ENCODE measurements around the gene ANXA3.
"Not testable (repeated sequence)": the region's sequence is repeated elsewhere in the genome, so short reads cannot be mapped to it uniquely, and the experiment has no call there.

ANXA3 gene

GRCh38 chr4:78543424-78544125, 8.0 kb upstream of the ANXA3 start:
- no peak for DNase-seq (ENCODE audit: low spot score)

- DNase-seq (ENCODE audit: low spot score): no peak
Observed at GRCh38 chr4:78544678-78545077, 6.9 kb upstream of the ANXA3 start.

DNA sequence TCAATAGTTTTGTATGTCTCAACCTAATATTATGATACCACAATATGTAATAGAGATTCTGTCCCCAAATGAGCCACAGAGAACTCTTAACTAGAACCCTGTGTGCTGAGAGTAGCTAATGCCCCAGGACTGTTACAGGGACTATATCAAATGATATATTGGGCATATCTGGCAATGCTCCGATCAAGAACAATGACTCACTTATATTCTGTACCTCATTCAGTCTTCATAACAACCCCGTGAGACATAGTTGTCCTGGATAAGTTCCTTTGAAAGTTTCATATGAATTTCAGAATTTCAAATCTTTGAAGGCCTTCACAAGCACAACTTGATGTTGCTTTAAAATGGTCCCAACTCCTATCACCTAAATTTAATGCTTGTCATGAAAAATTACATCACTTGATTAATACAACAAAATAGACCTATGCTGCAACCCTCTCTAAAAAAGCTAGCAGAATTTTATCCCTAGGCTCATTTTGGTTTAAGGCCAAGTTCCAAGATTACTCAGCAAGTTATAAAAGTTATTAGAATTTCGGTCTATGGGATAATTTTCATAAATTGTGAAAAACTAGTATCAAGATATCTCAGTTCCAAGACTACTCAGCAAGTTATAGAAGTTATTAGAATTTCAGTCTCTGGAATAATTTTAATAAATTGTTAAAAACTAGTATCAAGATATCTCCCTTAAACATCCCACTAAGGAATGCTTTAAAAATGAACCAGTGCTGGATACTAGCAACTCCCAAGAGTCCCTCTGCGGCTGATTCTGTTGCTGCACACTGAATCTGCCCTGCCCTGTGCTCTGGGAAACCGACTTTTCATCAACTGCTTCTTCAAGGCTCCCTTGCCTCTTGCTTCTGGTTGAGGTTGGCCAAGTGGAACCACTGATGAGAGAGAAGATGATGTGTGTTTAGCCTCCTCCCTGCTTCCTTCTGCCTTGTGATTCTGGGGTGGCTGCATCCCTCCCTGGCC, 6.0 kb upstream of the ANXA3 start:
- no peak for DNase-seq (ENCODE audit: low spot score)

DNA sequence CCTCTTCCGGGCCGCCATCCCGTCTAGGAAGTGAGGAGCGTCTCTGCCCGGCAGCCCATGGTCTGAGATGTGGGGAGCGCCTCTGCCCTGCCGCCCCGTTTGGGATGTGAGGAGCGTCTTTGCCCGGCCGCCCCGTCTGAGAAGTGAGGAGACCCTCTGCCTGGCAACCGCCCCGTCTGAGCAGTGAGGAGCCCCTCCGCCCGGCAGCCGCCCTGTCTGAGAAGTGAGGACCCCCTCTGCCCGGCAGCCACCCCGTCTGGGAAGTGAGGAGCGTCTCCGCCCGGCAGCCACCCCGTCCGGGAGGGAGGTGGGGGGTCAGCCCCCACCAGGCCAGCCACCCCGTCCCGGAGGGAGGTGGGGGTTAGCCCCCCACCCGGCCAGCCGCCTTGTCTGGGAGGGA, 3.7 kb upstream of the ANXA3 start:
- DNase-seq (ENCODE audit: low spot score): not testable (repeated sequence)

GRCh38 chr4:78548889-78549288, 2.7 kb upstream of the ANXA3 start:
- DNase-seq (ENCODE audit: low spot score): not testable (repeated sequence)

GRCh38 chr4:78552389-78553042, 946 bp downstream of the ANXA3 start:
- DNase-seq (ENCODE audit: low spot score): no peak

- no peak for DNase-seq (ENCODE audit: low spot score)
Observed at GRCh38 chr4:78553043-78553396, 1.4 kb downstream of the ANXA3 start.

DNA sequence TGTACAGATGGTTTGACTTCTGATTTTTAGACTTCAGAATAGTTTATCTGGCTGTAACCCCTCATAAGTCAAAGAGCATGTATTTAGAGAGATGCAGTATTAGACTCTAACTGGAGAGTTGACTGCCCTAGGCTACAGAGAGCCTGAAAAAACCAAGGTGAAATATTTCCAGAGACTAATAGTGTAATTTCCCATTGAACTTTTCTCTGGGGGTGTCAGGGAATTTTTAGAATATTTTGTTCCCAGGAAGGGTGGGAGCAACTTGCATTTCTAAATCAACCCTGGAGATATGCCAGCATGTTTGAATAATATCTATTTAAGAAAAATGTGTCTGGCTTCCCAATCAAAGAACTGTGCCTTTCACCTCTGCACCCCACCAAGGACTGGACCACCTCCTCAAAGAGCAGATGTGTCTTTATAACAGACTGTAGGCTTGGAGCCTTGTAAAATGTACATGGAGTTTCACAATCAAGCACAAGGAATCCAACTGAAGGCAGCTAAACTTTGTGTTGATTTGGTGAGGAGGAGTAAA, 2.0 kb downstream of the ANXA3 start:
- no peak for DNase-seq (ENCODE audit: low spot score)

GRCh38 chr4:78556665-78557064, 5.1 kb downstream of the ANXA3 start:
- no peak for DNase-seq (ENCODE audit: low spot score)

DNA sequence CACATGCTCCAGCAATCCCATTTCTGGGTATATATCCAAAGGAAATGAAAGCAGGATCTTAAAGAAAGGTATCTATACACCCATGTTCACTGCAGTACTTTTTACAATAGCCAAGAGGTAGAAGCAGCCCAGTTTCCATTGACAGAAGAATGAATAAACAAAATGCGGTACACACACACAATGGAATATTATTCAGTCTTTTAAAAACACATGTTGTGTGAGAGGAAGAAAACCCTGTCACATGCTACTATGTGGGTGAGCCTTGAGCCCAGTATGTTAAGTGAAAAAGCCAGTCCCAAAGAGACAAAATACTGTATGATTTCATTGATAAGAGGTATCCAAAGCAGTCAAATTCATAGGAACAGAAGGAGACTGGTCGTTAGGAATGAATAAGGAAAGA, 6.3 kb downstream of the ANXA3 start:
- DNase-seq (ENCODE audit: low spot score): no peak

DNA sequence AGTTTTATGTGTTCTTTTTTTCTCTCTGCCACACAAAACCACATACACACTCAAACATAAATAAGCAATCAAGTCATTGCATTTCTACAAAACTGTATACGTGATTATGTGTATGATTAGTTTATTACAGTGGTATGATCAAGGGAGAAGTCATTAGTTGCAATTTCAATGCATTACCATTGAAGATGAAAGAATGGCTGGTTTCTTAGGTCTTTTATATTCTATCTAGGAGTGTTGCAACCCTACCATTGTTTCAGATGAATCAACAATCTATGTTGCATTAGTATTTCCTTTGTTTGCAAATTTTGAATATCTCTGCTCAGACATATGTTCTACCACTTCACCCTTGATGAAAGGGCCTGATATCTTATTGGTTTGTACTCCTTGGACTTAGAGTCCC, 6.8 kb downstream of the ANXA3 start:
- DNase-seq (ENCODE audit: low spot score): no peak

- no peak for DNase-seq (ENCODE audit: low spot score)
Observed at GRCh38 chr4:78560296-78560963, 8.9 kb downstream of the ANXA3 start.

DNA sequence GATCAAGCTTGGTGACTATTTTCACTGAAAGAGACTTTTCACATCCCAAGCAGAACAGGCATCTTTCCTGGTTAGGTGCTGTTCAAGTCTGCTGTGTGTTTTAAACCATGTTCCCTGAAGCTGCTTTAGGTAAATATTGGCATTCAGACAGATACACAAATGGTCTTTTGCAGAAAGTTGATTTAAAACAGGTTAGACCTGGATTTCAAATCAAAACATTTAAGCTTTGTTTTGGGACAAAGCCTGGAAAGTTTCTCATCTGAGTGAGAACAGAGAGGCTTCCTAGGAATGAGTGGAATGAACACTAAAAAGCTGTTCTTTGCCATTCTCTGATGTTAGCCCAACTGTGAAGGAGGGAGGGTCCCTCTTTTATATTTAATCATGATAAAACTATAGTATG, 10.1 kb downstream of the ANXA3 start:
- DNase-seq (ENCODE audit: low spot score): no peak

DNA sequence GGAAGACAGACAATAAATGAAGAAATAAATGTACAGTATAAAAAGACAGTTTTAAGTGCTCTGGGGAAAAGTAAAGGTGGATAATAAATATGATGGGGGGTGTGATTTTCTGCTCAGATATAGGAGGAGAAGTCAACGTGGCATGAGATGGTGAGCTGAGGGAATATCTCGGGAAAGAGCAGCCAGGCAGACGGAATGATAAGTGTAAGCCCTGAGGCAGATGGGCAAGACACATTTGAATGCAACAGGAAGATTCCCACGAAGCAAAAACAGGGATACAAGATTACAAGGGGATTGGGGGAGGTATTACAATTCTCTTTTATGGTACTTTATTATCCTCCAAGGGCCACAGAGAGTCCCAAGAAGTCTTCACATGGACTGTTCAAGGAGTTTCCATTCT, 11.1 kb downstream of the ANXA3 start:
- no peak for DNase-seq (ENCODE audit: low spot score)

DNA sequence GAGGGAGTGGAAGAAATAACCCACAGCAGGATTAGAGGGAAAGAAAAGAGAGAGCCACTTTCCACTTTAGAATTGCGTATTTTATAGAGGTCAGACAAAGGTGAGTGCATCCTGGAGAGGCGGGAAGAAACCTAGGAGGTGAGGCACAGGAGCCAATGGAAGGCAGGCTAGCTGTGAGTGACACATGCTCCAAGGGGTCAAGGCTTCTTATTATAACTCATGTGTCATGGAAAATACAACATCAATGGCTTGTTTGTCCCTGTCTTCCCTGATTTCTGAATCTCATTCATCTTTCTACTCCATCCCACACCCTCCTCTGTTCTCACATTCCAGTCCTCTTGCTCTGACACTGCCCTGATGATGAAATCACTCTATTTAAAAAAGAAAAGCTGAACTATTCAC, 14.4 kb downstream of the ANXA3 start:
- no peak for DNase-seq (ENCODE audit: low spot score)

DNA sequence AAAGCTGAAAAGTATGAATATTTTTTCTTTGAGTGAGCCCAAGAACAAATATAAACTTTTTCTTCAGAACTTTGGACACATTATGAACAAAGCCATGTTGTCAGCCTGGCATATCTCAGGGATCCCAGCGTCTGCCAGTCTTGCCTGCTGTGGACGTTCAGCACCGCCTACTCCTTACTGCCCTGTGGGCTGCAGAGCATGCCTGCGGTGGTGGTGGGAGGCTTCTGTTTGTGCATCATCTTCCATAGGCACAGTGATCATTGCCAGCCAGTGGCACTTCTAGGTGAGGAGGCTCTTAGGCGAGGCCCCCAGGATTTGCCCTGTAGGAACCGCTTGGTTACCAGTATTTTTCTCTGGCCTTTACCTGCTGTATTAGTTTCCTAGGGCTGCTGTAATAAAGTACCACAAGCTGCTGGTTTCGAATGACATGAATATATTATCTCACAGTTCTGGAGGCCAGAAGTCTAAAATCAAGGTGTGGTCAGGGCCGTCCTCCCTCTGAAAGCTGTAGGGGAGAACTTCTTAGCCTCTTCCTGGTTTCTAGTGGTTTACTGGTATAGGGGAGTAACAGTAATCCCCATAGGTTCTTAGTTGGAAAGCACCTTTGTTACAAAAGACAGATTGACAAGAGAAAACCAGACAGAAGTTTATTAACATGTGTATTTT, 15.4 kb downstream of the ANXA3 start:
- no peak for DNase-seq (ENCODE audit: low spot score)

DNA sequence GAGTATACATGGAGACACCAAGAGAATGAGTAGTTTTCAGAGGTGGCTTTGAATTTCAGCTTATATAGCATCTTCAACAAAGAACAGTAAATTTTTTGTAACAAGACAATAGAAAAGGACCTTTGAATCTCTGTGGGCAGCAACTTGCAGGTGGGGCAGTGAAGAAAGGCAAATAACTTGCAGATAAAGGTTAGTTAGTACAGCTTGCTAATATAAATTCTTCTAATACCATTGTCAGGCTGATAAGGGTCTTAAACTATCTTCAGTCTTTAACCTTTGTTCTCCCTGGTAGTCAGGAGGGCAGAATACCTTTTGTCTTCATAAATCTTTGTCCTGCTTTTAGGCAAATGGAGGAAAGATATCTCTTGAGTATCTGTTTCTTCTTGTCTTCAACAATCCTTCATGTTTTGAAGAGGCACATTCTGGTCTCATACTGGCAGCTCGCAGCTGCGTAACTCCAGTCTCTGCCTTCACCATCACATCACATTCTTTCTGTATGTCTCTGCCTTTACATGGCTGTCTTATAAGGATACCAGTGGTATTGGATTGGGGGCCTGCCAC, 16.0 kb downstream of the ANXA3 start:
- DNase-seq (ENCODE audit: low spot score): no peak

DNA sequence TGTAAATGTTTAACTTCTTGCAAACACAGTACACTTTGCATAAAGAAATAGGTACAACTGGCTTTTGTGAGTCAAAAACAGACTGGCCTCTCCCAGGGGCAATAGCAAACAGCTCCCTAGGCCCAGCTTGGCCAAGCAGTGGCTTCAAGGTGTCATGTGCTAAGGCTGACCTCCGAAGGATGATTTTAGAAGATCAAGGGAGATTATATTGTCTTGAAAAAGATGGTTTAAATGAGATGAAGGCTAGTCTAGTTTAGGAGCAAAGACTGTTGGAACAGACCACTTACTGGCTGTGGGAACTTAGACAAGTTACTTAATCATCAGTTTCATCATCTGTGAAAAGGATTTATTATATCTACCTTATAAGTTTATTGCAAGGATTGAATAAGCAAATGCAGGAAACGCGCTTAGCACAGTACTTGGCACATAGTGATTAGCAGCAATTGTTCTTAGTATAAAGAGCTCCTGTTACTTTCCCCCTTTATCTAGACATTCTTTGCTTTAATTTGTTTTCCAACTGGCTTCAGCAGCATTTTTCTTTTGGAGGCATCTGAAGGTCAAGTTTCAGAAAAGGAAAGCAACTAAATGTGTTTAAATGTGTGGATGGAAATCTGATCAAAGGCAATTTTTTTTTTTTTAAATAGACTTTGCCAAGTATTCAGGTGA, 17.2 kb downstream of the ANXA3 start:
- DNase-seq (ENCODE audit: low spot score): no peak

DNA sequence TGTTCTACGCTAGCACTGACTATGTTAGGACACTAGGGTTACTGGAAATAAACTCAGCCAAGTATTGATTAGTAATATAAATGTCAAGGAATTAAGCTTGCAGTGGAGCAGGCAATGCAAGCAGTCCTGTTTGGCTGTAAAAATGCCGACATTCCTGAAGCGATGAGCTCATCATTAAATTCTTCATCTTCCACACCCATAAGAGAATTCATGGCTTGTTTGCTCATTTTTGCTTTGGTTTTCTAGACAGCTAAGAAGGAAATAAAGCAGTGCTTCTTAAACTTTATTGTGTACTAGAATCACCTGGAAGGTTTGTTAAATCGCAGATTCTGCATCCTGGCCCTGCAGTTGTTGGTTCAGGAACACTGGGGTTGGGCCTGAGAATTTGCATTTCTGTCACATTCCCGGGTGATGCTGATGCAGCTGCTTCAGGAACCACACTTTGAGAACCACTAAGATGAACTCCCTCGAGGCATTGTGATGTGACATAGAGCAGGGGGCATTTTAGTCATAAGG, 17.8 kb downstream of the ANXA3 start:
- DNase-seq (ENCODE audit: low spot score): no peak

GRCh38 chr4:78570117-78570516, 18.5 kb downstream of the ANXA3 start:
- DNase-seq (ENCODE audit: low spot score): no peak
